Uterus (tissue), 4 donors: Measurements from ENCODE around the gene AHDC1. TPM values are rescaled to one million over a fixed set of nuclear protein-coding genes. Genes with fewer than 3 reads are reported as not detected.

ENCODE experiments used
- DNase-seq, 2 donors: peaks; one replicate each; pipeline ENCODE4 v3.0.0-alpha.2; 2019 to 2020
- H3K27ac ChIP-seq, 2 donors: fragments of 200-600 bp; sonication (generic); 1 replicate in 1 of 2; 2 replicates in 1 of 2; pipeline ENCODE4 v1.5.1; 2016 to 2018
- H3K27me3 ChIP-seq, 2 donors: fragments of 200-600 bp; sonication (generic); one replicate each; pipeline ENCODE4 v1.5.1; 2018 to 2019; ENCODE audit warnings: control low read depth in 1 of 2
- H3K36me3 ChIP-seq, 2 donors: fragments of 200-600 bp; sonication (generic); one replicate each; pipeline ENCODE4 v1.5.1; 2019; ENCODE audit warnings: control low read depth in 1 of 2
- H3K4me1 ChIP-seq, 2 donors: fragments of 200-600 bp; sonication (generic); one replicate each; pipeline ENCODE4 v1.5.1; 2018 to 2019; ENCODE audit warnings: control low read depth in 1 of 2
- H3K4me3 ChIP-seq, 2 donors: fragments of 200-600 bp; sonication (generic); 1 replicate in 1 of 2; 2 replicates in 1 of 2; pipeline ENCODE4 v1.5.1; 2018 to 2019; ENCODE audit warnings: mild to moderate bottlenecking in 1 of 2
- H3K9me3 ChIP-seq, 2 donors: fragments of 200-600 bp; sonication (generic); one replicate each; pipeline ENCODE4 v1.5.1; 2019; ENCODE audit warnings: control low read depth in 1 of 2
- POLR2A ChIP-seq, 2 donors: fragments of 450-650 bp; IDR thresholded peaks; one replicate each; pipeline ENCODE4 v1.6.1; 2016; ENCODE audit warnings: antibody characterized with exemption in 2 of 2, mild to moderate bottlenecking in 1 of 2, moderate library complexity in 1 of 2
- intact Hi-C: fragments of 100-400 bp; cut with DNase I; formaldehyde crosslinking; loops from one replicate; pipeline ENCODE4 v1.15.1; 2023; ENCODE audit warnings: low total_unique reads
- total RNA-seq, 4 donors: library from RNA; depleted of rRNA in 3 of 4; stranded (reverse); fragments of >200 nt in 3 of 4; gene quantifications; one replicate each; pipeline versions ENCODE4 v1.1.0 to v1.2.4, GENCODE V29; 2014 to 2023
- TF ChIP-seq, protein P1 (sequence below), 4 experiments: fragments of 200-600 bp in 2 of 4; fragments of 450-650 bp in 2 of 4; sonication (generic) in 2 of 4; IDR thresholded peaks; one replicate each; pipeline ENCODE4 v1.5.1; 2016 to 2019; ENCODE audit warnings: antibody characterized with exemption in 4 of 4, mild to moderate bottlenecking in 2 of 4, moderate library complexity in 1 of 4
- donor health status: DM: yes; HTN: yes; CAD: no.

The AHDC1 gene
- total RNA-seq, 4 donors from 2014 or later: 11.2 to 179 (median 50.7) TPM

DNA sequence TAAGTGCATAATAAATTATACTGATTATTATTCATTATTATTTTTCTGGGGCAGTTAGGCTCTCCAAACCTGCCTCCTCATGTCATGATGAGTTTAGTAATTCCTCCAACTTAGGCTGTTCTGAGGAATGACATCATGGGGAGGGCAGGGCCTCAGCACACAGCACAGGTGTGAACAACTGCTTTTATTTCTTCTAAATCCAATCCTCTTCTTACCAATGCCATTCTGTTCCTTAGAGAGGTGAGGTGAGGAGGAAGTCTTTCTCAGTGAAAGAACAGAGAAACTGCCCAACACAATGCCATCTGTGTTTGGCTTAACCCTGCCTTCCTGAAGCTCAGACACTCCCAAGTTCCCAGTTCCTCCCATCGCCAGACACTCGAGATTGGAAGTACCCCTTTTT is 68.6 kb downstream of the AHDC1 start:
- Histone ChIP-seq H3K9me3 (no peaks in the 10 kb centered on the region), H3K36me3 (no peaks in the 10 kb centered on the region), H3K4me1 (peaks cover 15 to 30% of the 10 kb centered on the region in 2 donors), H3K27ac (peak overlapping the region; percentile 81 to 98), H3K27me3 (no peaks in the 10 kb centered on the region), H3K4me3 (no peak overlapping the region)
- DNase-seq: no peak
- TF ChIP-seq, protein P1, sequence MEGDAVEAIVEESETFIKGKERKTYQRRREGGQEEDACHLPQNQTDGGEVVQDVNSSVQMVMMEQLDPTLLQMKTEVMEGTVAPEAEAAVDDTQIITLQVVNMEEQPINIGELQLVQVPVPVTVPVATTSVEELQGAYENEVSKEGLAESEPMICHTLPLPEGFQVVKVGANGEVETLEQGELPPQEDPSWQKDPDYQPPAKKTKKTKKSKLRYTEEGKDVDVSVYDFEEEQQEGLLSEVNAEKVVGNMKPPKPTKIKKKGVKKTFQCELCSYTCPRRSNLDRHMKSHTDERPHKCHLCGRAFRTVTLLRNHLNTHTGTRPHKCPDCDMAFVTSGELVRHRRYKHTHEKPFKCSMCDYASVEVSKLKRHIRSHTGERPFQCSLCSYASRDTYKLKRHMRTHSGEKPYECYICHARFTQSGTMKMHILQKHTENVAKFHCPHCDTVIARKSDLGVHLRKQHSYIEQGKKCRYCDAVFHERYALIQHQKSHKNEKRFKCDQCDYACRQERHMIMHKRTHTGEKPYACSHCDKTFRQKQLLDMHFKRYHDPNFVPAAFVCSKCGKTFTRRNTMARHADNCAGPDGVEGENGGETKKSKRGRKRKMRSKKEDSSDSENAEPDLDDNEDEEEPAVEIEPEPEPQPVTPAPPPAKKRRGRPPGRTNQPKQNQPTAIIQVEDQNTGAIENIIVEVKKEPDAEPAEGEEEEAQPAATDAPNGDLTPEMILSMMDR (IDR thresholded peaks at IDR 0.05): no peak
- TF ChIP-seq POLR2A (IDR thresholded peaks at IDR 0.05): no peak
- intact Hi-C loops: no loop called here

DNA sequence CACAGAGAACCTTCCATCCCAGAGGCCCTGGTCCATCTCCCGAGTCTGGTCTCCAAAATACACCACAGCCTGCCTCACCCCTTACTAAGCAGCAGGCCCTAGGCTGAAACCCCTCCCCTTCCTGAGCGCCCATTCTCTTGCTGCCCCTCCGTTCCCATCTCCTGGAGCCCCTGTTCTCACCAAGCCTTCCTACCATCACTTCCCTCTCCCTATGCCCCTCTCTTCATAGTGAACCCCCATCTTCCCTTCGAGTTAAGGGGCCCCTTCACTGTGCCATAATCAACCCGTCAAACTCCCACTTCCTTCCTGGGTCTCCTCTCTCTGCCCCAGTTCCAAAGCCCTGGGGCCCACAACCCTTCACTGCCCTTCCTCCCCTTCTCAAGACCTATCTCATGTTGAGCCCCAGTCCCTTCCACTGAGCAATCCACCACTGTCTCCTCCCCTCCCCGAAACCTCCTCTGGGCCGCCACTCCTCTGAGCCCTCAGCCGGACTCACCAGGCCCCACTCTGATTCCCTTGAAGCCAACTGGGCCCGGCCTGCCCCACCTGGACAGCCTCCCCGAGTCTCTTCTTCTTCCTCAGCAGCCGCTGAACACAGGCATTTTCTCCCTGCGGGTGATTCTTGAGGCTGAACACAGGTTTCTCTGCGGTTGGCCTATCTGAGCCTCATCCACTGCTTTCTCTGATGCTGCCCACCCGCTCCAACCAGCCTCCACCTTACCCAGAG is 71.8 kb downstream of the AHDC1 start:
- intact Hi-C loops: no loop called here
- no peak for DNase-seq
- Histone ChIP-seq H3K27ac (peak overlapping the region; percentile 96 to 98), H3K9me3 (no peaks in the 10 kb centered on the region), H3K27me3 (no peaks in the 10 kb centered on the region), H3K4me3 (no peak overlapping the region), H3K36me3 (no peaks in the 10 kb centered on the region), H3K4me1 (peaks cover 11 to 19% of the 10 kb centered on the region in 2 donors)
- no peak for TF ChIP-seq POLR2A (IDR thresholded peaks at IDR 0.05)
- TF ChIP-seq, protein P1 (IDR thresholded peaks at IDR 0.05): no peak

DNA sequence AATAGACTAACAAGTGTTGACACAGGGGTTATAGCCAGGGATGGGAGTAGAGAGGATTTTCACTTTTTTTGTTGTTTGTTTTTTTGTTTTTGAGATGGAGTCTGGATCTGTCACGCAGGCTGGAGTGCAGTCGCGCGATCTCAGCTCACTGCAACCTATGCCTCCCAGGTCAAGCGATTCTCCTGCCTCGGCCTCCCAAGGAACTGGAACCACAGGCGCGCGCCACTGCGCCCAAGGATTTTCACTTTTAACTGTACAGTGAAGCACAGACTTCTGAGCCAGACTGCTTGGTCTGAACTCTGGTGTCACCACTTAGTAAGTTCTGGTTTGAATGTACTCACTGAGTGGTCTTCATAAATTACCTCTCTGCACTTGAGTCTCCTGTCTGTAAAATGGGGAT is 73.8 kb downstream of the AHDC1 start:
- intact Hi-C loops: no loop called here
- H3K27ac ChIP-seq: peak overlapping the region; percentile 96 to 98

DNA sequence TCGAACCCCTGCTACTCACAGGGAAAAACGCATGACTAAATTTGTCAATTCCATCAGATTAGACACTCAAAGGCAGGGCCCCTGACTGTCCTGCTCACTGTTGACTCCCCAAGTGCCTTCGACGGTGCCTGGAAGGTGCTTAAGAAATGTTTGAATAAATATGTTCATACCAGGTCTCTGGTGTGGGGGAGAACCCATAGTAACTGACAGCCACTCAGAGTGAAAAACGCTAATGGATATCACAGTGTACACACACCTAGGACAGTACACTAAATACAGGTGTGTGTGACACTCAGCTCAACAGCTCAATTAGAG is 74.3 kb downstream of the AHDC1 start:
- no peak for TF ChIP-seq POLR2A (IDR thresholded peaks at IDR 0.05)
- TF ChIP-seq, protein P1 (IDR thresholded peaks at IDR 0.05): no peak
- intact Hi-C loops: loop anchor here (10.0 kb wide), 1 partner anchor 75 kb away; the partner anchor contains the start of gene AHDC1
- no peak overlapping the region for H3K4me3 ChIP-seq
- peak overlapping the region; percentile 96 to 98 for H3K27ac ChIP-seq
- no peaks in the 10 kb centered on the region for H3K36me3 ChIP-seq
- DNase-seq: no peak
- H3K27me3 ChIP-seq: no peaks in the 10 kb centered on the region
- peaks cover 5 to 22% of the 10 kb centered on the region in 2 donors for H3K4me1 ChIP-seq
- H3K9me3 ChIP-seq: no peaks in the 10 kb centered on the region

More for the DNA sequence above, 73.8 kb downstream of the AHDC1 start:
- TF ChIP-seq POLR2A (IDR thresholded peaks at IDR 0.05): no peak
- TF ChIP-seq, protein P1 (IDR thresholded peaks at IDR 0.05): no peak
- no peaks in the 10 kb centered on the region for H3K27me3 ChIP-seq
- H3K36me3 ChIP-seq: no peaks in the 10 kb centered on the region
- no peak for DNase-seq
- no peaks in the 10 kb centered on the region for H3K9me3 ChIP-seq
- H3K4me3 ChIP-seq: no peak overlapping the region
- peaks cover 2 to 21% of the 10 kb centered on the region in 2 donors for H3K4me1 ChIP-seq

DNA sequence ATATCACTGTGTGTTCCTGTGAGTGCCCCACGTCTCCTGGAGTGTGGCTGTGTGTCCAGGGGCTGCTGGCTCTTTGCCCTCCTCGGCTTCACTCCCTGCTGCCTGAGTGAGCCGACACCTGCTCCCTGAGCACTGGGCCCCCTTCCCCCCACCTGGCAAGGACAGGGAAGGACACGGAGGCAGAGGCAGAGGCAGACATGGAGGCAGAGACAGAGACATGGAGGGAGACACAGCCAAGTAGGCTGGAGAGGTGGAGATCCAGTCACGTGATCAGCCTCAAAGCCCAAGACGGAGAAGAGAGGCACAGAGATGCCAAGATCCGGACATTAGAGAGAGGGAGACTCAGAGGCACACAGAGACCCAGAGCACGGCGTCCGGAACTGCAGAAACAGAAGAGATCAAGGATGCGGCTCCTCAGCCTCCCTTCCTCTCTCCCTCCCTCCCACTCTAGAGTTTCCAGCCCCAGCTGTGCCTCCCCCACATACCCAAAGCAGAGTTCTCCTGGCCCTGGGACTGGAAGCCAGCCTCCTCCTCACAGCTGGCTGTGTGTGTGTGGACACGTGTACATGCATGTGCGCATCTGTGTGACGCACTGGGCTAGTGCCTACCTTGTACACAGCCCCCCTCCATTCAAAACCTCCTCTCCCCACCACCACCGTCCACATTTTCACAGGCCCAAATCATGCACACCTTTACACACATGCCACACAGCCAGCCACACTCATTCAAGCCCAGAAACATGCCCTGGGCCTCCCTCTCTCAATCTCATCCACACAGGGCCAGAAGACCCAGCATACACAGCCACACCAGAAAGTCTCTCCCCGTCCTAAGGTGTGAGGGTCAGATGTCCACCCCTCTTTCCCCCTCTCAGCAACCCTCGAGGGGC is 74.9 kb downstream of the AHDC1 start:
- peak; percentile 42 to 61 for TF ChIP-seq POLR2A (IDR thresholded peaks at IDR 0.05)
- TF ChIP-seq, protein P1 (IDR thresholded peaks at IDR 0.05): no peak
- Histone ChIP-seq H3K27me3 (no peaks in the 10 kb centered on the region), H3K9me3 (no peaks in the 10 kb centered on the region), H3K4me3 (peak overlapping the region; percentile 3 to 43), H3K4me1 (peaks cover 5 to 22% of the 10 kb centered on the region in 2 donors), H3K36me3 (no peaks in the 10 kb centered on the region), H3K27ac (peak overlapping the region; percentile 96 to 98)
- intact Hi-C loops: loop anchor here (10.0 kb wide), 1 partner anchor 76 kb away; the partner anchor contains the start of gene AHDC1
- DNase-seq: peak; percentile 95 to 97
